PFSK-1 (cell line): ENCODE data around the gene FAXC.

Experiments used
- FOXP2 ChIP-seq: optimal IDR thresholded peaks from 2 replicates; pipeline ENCODE3; 2011; ENCODE audit warnings: borderline replicate concordance, control low read depth, inconsistent platforms; ENCODE audit not compliant: insufficient read depth; ENCODE audit errors: extremely low read length, extremely low read depth
- POLR2AphosphoS5 ChIP-seq: IDR thresholded peaks from 2 replicates; pipeline ENCODE4 v1.6.1; 2012; ENCODE audit warnings: low read depth, mild to moderate bottlenecking, control low read depth, low read length, moderate library complexity
- SIN3A ChIP-seq: IDR thresholded peaks from 2 replicates; pipeline ENCODE4 v1.6.1; 2012; ENCODE audit warnings: mild to moderate bottlenecking, low read length, moderate library complexity, borderline replicate concordance; ENCODE audit not compliant: insufficient read depth
- TAF1 ChIP-seq: IDR thresholded peaks from 2 replicates; pipeline ENCODE4 v1.6.1; 2012; ENCODE audit warnings: low read length, control low read depth, borderline replicate concordance; ENCODE audit not compliant: insufficient read depth
- TF ChIP-seq, protein P1 (sequence below), 2 experiments: IDR thresholded peaks; 2 replicates each; pipeline versions ENCODE4 v1.6.1 to v1.8.0; 2011 to 2012; ENCODE audit warnings: low read depth in 2 of 2, low read length in 2 of 2, control low read depth in 1 of 2, inconsistent platforms in 1 of 2, mild to moderate bottlenecking in 1 of 2, moderate library complexity in 1 of 2; ENCODE audit not compliant: insufficient read depth in 1 of 2

FAXC gene

DNA sequence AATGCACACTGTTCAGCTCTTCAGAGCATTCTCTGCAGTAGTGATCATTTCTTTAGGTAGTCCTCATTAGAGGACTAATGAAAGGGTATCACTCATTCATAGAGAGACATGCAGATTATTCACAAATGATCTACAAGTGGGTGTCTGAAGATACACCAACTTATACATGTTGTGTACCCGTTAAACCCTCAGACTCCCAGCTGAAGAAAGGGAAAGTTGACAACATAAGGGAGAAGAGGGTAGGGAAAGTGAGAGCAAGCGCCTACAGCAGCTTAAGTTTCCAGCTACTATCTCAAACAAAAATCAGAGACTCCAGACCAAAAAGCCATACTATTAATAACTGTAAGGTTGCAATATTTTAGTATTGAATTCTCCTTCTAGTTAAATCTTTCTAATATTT lies 37.1 kb downstream of the FAXC start:
- TF ChIP-seq, protein P1, sequence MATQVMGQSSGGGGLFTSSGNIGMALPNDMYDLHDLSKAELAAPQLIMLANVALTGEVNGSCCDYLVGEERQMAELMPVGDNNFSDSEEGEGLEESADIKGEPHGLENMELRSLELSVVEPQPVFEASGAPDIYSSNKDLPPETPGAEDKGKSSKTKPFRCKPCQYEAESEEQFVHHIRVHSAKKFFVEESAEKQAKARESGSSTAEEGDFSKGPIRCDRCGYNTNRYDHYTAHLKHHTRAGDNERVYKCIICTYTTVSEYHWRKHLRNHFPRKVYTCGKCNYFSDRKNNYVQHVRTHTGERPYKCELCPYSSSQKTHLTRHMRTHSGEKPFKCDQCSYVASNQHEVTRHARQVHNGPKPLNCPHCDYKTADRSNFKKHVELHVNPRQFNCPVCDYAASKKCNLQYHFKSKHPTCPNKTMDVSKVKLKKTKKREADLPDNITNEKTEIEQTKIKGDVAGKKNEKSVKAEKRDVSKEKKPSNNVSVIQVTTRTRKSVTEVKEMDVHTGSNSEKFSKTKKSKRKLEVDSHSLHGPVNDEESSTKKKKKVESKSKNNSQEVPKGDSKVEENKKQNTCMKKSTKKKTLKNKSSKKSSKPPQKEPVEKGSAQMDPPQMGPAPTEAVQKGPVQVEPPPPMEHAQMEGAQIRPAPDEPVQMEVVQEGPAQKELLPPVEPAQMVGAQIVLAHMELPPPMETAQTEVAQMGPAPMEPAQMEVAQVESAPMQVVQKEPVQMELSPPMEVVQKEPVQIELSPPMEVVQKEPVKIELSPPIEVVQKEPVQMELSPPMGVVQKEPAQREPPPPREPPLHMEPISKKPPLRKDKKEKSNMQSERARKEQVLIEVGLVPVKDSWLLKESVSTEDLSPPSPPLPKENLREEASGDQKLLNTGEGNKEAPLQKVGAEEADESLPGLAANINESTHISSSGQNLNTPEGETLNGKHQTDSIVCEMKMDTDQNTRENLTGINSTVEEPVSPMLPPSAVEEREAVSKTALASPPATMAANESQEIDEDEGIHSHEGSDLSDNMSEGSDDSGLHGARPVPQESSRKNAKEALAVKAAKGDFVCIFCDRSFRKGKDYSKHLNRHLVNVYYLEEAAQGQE (IDR thresholded peaks at IDR 0.05; ENCODE audit: insufficient read depth in 1 of 2, low read depth in 2 of 2, low read length in 2 of 2), result no peak
- TF ChIP-seq SIN3A (no peak), TAF1 (no peak), FOXP2 (no peak), POLR2AphosphoS5 (no peak)

DNA sequence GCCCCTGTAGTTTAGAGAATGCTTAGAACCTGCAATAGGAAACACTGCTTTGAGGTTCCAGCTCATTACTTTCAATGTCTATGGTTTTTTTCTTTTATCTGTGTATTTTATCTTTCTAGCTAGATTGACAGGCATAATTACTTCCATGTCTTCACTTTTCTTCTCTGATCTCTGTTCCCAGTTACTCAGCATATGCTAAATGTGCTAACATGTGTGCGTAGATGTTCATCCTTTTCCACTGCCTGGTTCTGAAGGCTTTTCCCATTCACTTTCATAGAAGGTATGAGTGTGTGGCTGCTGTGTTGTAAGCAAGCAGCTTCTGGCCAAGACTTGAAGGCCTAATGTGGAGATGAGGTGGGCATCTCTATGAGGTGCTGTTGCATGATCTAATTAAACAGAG lies 38.9 kb downstream of the FAXC start:
- no peak for TF ChIP-seq TAF1
- TF ChIP-seq POLR2AphosphoS5, result no peak
- no peak for TF ChIP-seq FOXP2
- TF ChIP-seq, protein P1 (IDR thresholded peaks at IDR 0.05; ENCODE audit: insufficient read depth in 1 of 2, low read depth in 2 of 2, low read length in 2 of 2), result no peak
- TF ChIP-seq SIN3A, result no peak

DNA sequence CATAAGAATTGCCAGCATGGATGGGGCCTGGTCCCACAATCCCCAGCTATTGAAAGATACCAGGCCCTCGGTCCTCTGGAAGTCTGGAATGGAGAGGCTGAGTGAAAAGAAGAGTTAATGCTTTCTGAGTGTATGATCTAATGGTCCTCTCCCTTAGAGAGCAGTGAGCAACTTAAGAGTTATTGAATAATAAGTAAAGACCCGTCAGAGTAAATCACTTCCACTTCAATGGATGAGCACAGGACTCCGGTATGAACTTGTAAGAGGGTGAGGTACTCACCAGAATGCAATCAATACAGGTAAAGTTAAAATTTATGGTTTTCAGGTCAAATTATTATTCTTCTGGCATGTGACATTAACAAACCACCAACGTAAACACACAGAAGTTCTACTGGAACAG lies 39.9 kb downstream of the FAXC start:
- TF ChIP-seq, protein P1 (IDR thresholded peaks at IDR 0.05; ENCODE audit: insufficient read depth in 1 of 2, low read depth in 2 of 2, low read length in 2 of 2), result no peak
- TF ChIP-seq FOXP2 (no peak), POLR2AphosphoS5 (no peak), SIN3A (no peak), TAF1 (no peak)

DNA sequence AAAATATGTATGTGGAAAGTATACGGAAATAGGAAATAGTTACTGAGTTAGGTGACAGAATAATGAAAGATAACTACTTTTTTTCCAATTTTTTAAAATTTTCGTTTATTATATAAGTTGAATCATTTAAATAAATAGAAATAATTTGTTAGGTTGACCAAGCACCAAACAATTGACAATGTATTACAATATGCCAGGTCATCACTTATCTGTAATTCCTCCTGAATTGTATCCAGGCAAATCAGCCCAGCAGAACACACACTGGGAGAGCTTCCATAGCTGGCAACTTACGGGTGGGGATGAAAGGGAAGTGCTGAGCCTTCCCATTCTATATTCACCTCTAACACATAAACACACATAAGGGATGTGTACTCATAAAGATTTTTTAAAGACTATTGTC lies 40.7 kb downstream of the FAXC start:
- TF ChIP-seq, protein P1 (IDR thresholded peaks at IDR 0.05; ENCODE audit: insufficient read depth in 1 of 2, low read depth in 2 of 2, low read length in 2 of 2), result no peak
- TF ChIP-seq FOXP2 (no peak), POLR2AphosphoS5 (no peak), TAF1 (no peak), SIN3A (no peak)

DNA sequence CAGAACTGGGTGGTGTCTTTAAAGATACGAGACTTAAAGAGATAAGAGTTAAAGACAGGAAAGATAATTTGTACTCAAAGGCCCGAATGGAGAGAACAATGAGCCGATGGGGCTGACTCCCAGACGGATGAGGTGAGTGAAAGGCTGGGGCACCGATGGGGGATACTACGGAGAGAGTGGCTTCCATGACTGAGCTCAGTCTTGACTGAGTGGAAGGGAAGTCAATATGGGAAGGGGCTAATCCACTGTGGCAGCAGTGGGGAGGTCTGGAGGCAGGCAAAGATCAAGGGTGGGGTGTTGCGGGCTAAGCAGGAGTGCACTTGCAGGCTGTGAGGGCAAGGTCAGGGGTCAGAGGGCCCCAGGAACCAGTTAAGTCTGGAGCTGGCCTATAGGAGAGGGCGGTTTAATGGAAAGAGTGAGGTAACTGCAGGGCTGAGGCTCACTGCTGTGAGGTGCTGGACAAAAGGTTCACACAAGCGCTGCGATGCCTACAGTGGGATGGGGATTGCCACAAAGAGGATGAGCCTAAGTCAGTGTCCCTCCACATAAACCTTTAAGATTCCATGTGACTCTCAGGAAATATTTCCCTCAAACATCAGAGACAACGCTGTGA lies 42.1 kb downstream of the FAXC start:
- TF ChIP-seq FOXP2 (no peak), TAF1 (no peak), POLR2AphosphoS5 (no peak), SIN3A (no peak)
- TF ChIP-seq, protein P1 (IDR thresholded peaks at IDR 0.05; ENCODE audit: insufficient read depth in 1 of 2, low read depth in 2 of 2, low read length in 2 of 2), result no peak
